ENCODE measurements around the gene KAT6B. TPM values are rescaled to one million over a fixed set of nuclear protein-coding genes. Genes with fewer than 3 reads are reported as not detected.

The KAT6B gene
- total RNA-seq, 1 experiment from 2014 or later, result 21.1 TPM

DNA sequence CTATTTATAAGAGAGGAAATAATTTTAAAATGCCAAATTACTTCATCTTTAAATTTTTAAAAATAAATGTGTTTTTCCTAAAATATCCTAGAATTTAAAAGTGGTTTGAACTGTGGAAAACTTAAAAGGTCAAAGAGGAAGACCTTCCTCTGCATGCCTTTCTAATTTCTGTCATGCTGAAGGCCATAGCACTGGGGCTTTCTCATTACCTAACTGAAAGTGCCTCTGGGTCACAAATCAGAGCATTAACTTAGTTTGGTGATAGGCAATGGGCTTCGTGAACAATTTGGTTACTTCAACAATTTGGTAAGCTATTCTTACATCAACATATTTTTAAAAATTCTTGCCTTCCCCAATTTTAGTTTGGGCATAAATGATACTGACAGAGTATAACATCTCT lies 184.8 kb downstream of the KAT6B start:
- H3K9me3 ChIP-seq (replicated peaks), result no peaks in the 10 kb centered on the region
- H3K4me1 ChIP-seq, result peaks cover 5% of the 10 kb centered on the region; the same call in 1 of the 2 replicates
- H3K27ac ChIP-seq, result no peak overlapping the region
- DNase-seq, result no peak
- H3K4me3 ChIP-seq, result no peak overlapping the region
- no peaks in the 10 kb centered on the region for H3K36me3 ChIP-seq
- H3K27me3 ChIP-seq, result no peaks in the 10 kb centered on the region

DNA sequence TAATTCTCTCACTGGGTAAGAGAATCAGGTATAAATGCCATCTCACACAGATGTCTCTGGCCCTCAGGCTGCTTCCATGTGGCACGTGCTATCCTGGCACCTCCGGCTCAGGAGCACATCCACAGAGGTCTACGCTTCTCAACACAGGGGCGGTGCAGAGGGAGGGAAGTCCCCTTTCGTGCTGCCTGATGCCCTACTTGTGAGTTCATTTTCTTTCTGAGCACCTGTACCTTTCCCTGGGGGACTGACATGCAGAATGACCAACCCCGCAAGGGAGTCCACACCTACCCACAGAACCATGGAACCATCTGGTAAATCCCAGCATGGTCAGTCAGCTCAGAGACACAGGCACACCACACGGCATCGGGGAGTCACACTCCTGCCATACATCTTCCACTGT lies 186.1 kb downstream of the KAT6B start:
- no peak overlapping the region for H3K4me3 ChIP-seq
- peaks cover 5% of the 10 kb centered on the region; the same call in 1 of the 2 replicates for H3K4me1 ChIP-seq
- H3K9me3 ChIP-seq (replicated peaks), result no peaks in the 10 kb centered on the region
- H3K36me3 ChIP-seq, result no peaks in the 10 kb centered on the region
- DNase-seq, result no peak
- H3K27ac ChIP-seq, result no peak overlapping the region
- H3K27me3 ChIP-seq, result no peaks in the 10 kb centered on the region

DNA sequence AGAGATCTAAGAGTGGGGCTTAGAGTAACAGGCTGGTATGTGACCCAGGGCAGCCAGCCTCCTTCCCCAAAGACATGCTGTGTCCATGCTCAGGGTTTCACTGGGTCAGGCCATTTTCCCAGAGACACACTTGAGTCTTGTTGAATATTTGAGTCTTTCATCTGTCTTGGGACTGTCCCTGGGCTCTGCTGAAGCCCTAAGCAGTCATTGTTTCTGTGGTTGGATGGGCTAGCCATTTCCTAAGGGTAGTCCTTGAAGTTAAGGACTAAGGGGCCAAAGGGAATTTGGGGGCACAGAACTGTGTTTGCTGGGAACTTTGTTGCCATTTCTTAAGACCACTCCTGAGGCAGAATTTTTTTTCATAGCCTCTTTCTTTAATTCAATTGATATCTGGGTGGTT lies 186.6 kb downstream of the KAT6B start:
- H3K4me1 ChIP-seq, result peaks cover 8% of the 10 kb centered on the region; the same call in 1 of the 2 replicates
- no peaks in the 10 kb centered on the region for H3K36me3 ChIP-seq
- H3K27me3 ChIP-seq, result no peaks in the 10 kb centered on the region
- H3K27ac ChIP-seq, result no peak overlapping the region
- no peak overlapping the region for H3K4me3 ChIP-seq
- H3K9me3 ChIP-seq (replicated peaks), result no peaks in the 10 kb centered on the region
- DNase-seq, result no peak

DNA sequence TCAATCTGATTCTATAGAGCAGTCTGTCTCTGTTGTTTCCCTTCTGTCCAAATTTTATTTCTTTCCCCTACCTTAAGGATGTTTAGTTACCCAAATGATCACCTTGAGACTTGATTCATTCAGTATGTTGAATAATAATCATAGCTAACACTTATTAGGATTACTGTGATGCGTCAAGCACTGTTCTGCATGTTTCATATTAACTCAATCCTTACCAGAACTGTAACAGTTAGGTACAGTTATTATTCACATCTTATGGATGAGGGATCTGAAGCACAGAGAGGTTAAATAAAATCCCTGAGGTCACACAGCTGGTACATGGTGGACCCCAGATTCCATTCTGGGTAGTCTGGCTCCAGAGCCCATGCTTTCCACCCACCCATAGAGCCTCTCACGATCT lies 187.1 kb downstream of the KAT6B start:
- H3K4me3 ChIP-seq, result no peak overlapping the region
- no peaks in the 10 kb centered on the region for H3K36me3 ChIP-seq
- H3K9me3 ChIP-seq (replicated peaks), result no peaks in the 10 kb centered on the region
- no peak for DNase-seq
- no peak overlapping the region for H3K27ac ChIP-seq
- no peaks in the 10 kb centered on the region for H3K27me3 ChIP-seq
- H3K4me1 ChIP-seq, result peaks cover 14% of the 10 kb centered on the region

DNA sequence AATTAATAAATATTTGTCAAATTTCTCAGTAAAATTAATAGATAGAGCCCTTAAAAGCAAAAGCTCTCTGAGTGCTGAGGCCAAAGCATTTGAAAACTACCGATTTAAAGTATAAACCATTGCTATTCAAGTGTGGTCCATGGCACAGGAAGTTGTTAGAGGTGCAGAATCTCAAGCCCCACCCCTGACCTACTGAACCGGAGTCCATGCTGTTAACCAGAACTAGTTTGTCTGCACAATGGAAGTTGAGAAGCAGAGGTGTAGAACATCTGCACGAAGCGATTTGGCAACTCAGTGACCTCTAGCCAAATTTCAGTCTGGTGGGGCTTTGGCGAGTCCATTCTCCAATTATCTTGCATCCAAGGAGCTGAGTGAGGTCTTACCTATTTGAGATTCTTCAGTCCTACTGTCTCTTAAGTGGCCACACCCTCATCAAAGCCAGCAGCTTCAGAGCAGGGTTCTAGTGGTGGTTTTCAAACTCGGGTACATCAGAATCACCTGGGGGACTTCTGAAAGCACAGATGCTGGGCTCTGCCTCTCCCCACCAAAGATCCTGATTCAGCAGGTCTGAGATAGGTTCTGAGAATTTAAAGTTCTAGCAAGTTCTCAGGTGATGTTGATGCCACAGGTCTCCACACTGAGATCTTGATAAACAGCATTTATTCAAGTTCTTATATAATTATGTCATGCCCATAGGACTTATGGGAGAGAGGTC lies 188.3 kb downstream of the KAT6B start:
- no peaks in the 10 kb centered on the region for H3K27me3 ChIP-seq
- no peaks in the 10 kb centered on the region for H3K36me3 ChIP-seq
- H3K27ac ChIP-seq, result no peak overlapping the region
- no peak overlapping the region for H3K4me3 ChIP-seq
- no peaks in the 10 kb centered on the region for H3K9me3 ChIP-seq (replicated peaks)
- peaks cover 21% of the 10 kb centered on the region for H3K4me1 ChIP-seq
- no peak for DNase-seq

DNA sequence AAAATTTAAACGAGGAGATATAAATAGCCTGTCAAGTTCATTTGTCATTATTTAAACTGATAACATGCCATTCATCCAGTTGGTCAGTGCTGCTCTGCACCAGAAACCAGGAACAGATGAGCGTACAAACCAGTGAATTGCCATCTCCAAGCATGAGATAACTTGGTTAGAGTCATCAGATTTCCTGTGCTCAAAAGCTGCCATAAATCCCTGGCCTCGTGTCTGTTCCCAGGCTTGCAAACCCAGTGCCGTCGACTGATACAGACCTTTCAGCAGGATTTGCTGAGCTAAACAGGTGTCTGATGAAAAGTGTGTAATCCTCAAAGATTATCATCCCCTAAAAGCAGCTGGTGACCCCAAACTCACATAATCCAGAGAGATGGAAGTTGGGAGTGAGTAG lies 189.0 kb downstream of the KAT6B start:
- Histone ChIP-seq H3K36me3 (no peaks in the 10 kb centered on the region), H3K4me3 (no peak overlapping the region), H3K9me3 (replicated peaks) (no peaks in the 10 kb centered on the region), H3K27ac (no peak overlapping the region), H3K4me1 (peaks cover 23% of the 10 kb centered on the region), H3K27me3 (no peaks in the 10 kb centered on the region)
- peak in 1 of 2 experiments; percentile 52 for DNase-seq

DNA sequence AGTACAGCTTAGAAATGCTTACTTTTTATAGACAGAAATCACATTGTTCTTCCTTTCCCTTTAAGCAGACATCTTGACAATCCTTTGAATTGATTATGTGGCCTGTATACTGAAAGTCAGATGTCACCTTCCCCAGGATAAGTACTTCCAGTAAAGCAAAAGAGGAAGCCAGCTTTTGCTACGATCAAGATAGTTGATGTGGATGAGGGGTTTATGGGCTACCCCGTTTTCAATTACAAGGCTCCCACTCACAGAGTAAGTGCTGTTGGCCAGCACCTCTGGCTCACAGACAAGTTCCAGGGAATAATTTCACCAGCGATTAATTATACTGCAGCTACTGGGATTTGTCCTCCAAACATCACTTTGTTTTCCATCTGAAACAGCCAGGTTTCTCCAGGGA lies 189.9 kb downstream of the KAT6B start:
- no peaks in the 10 kb centered on the region for H3K9me3 ChIP-seq (replicated peaks)
- peaks cover 23% of the 10 kb centered on the region for H3K4me1 ChIP-seq
- H3K27me3 ChIP-seq, result no peaks in the 10 kb centered on the region
- DNase-seq, result no peak
- no peak overlapping the region for H3K4me3 ChIP-seq
- H3K27ac ChIP-seq, result no peak overlapping the region
- peaks cover 4% of the 10 kb centered on the region; the same call in 1 of the 2 replicates for H3K36me3 ChIP-seq

DNA sequence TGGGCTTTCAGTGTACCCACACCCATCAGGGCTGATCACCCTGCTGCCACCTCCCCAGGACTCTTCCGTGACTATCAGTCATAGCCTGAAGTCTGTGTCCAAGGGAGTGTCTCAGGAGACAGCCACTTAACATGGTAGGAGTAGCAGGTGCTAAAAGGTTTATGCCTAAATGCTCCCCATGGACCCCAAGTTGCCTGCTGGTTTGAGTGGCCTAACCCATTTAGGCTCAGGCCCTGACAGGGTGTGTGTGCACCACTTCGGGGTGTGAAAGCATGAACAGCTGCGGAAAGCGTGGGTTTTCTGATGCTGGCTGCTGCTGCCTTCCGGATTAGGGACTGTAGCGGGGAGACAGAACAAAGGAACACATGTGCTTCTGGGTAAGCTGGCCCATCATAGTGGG lies 191.9 kb downstream of the KAT6B start:
- H3K4me1 ChIP-seq, result peaks cover 23% of the 10 kb centered on the region
- H3K27ac ChIP-seq, result peak overlapping the region; percentile 51
- no peaks in the 10 kb centered on the region for H3K27me3 ChIP-seq
- peak; percentile 64 to 82 for DNase-seq
- no peak overlapping the region for H3K4me3 ChIP-seq
- peaks cover 4% of the 10 kb centered on the region; the same call in 1 of the 2 replicates for H3K36me3 ChIP-seq
- H3K9me3 ChIP-seq (replicated peaks), result no peaks in the 10 kb centered on the region

DNA sequence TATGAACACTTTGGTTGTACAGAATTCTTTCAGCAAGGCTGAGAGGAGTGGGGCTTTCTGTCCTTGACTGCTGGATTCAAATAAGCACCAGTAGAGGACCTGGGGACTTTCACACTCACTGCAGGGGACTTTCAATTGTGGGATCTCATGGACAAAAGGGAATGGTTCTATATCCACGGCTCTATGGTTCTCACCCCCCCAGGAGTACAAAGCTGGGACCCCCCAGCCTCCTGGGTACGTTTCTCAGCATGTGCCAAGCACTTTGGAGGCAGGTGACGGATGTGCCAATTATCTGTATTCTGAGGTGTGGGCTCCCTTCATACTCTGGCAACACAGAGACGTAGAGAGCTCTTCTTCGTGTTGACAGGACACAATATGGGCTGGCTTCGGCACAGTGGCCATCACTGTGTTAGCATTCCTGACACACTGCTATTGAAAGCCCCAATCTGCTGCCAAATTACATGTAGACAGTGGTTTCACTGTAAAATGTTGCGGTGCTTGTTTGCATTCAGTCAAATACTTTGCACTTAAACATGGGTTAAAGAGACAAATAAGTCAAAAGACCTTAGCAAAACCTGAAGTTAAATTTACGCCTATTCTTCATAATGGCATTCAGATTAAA lies 192.4 kb downstream of the KAT6B start:
- Histone ChIP-seq H3K9me3 (replicated peaks) (no peaks in the 10 kb centered on the region), H3K4me1 (peaks cover 23% of the 10 kb centered on the region), H3K36me3 (peaks cover 4% of the 10 kb centered on the region; the same call in 1 of the 2 replicates), H3K27me3 (no peaks in the 10 kb centered on the region), H3K27ac (peak overlapping the region; percentile 51), H3K4me3 (no peak overlapping the region)
- no peak for DNase-seq

DNA sequence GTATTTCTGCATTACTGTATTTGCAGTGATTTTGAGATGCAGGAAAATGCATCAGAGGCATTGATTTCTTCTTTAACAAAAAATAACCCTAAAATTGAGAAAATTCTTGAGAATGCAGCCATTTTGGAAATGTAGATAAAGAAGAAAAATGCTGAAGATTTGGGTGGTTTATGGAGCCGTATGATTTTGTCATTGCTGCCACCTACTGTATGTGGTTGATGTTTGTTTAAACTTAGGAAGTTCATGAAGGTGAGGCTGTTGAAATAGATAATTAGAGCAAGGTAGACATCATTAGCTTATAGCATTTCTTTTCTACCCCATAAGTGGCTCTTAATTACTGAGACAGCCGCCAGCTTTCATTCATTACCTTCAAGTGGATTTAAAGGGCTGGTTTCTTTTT lies 193.0 kb downstream of the KAT6B start:
- peaks cover 23% of the 10 kb centered on the region for H3K4me1 ChIP-seq
- H3K9me3 ChIP-seq (replicated peaks), result no peaks in the 10 kb centered on the region
- peaks cover 4% of the 10 kb centered on the region; the same call in 1 of the 2 replicates for H3K36me3 ChIP-seq
- DNase-seq, result peak in 1 of 2 experiments; percentile 45
- H3K27ac ChIP-seq, result no peak overlapping the region
- no peaks in the 10 kb centered on the region for H3K27me3 ChIP-seq
- no peak overlapping the region for H3K4me3 ChIP-seq

DNA sequence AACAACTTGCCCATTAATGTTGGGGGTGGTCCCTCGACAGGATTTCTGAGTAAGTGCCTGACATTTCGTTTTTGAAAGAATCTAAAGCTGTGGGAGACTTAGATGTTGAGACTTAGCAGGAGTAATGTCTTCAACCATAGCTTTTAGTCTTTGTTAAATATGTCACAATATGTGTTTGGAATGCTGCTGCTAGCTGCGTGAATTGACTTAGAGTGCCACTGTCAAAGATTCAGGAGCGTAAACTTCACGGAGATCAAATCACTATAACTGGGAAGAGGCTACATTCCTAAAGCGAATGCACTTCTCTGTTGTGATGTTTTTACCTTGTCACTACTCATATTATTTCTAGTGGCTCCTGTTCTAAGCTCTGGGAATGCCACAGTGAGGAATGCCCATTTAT lies 193.8 kb downstream of the KAT6B start:
- H3K27me3 ChIP-seq, result no peaks in the 10 kb centered on the region
- no peak for DNase-seq
- peaks cover 4% of the 10 kb centered on the region; the same call in 1 of the 2 replicates for H3K36me3 ChIP-seq
- H3K27ac ChIP-seq, result no peak overlapping the region
- peaks cover 21% of the 10 kb centered on the region for H3K4me1 ChIP-seq
- no peaks in the 10 kb centered on the region for H3K9me3 ChIP-seq (replicated peaks)
- H3K4me3 ChIP-seq, result no peak overlapping the region

DNA sequence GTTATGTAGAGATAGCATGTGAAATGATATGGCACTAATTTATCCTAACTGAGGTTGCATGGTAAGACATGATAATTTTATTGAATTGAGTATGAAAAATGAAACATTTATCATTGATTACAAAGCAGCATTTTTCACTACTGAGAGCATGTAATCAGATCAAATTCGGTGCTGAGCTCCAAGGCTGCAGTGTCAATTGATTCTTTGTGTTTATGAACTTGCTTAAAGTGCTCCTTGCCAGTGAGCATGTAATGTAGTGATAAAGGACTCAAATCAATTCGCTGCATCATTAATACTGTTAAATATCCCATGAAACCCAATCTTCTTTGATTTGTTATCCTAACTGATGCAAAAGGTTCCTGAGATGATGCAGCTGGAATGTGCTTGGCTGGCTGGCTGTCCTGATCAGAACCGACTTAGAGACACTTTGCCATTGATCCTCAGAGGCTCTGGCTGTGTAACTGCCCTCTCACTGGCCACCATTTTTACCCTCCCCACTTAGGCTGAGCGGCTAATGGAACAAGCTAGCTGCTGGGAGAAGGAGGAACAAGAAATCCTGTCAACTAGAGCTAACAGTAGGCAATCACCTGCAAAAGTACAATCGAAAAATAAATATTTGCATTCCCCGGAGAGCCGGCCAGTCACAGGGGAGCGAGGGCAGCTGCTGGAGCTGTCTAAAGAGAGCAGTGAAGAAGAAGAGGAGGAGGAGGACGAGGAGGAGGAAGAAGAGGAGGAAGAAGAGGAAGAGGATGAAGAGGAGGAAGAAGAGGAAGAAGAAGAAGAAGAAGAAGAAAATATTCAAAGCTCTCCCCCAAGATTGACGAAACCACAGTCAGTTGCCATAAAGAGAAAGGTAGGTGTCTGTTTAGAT lies 195.2 kb downstream of the KAT6B start:
- Histone ChIP-seq H3K9me3 (replicated peaks) (no peaks in the 10 kb centered on the region), H3K27ac (no peak overlapping the region), H3K27me3 (no peaks in the 10 kb centered on the region), H3K4me3 (no peak overlapping the region), H3K4me1 (peaks cover 18% of the 10 kb centered on the region), H3K36me3 (peaks cover 4% of the 10 kb centered on the region; the same call in 1 of the 2 replicates)
- DNase-seq, result no peak

DNA sequence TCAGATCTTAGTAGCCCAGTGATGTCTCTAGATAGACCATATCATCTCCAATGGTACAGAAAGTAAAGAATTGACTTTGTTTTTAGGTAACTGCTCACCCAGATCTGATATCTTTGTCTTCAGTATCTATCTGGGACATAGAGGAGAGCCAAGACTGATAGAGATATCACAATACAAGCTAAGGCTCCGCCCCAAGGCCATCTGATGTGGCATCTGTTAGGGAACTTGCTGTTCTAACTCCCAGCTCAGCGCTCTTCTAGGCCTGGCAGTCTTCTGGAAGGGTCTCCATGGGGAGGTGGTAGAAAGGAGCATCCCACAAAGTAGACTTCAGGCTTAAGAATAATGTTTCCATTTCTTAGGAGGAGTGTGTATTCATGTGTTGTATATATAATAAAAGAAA lies 196.7 kb downstream of the KAT6B start:
- Histone ChIP-seq H3K9me3 (replicated peaks) (no peaks in the 10 kb centered on the region), H3K27ac (no peak overlapping the region), H3K36me3 (peaks cover 4% of the 10 kb centered on the region; the same call in 1 of the 2 replicates), H3K4me3 (no peak overlapping the region), H3K27me3 (no peaks in the 10 kb centered on the region), H3K4me1 (peaks cover 14% of the 10 kb centered on the region)
- DNase-seq, result no peak

DNA sequence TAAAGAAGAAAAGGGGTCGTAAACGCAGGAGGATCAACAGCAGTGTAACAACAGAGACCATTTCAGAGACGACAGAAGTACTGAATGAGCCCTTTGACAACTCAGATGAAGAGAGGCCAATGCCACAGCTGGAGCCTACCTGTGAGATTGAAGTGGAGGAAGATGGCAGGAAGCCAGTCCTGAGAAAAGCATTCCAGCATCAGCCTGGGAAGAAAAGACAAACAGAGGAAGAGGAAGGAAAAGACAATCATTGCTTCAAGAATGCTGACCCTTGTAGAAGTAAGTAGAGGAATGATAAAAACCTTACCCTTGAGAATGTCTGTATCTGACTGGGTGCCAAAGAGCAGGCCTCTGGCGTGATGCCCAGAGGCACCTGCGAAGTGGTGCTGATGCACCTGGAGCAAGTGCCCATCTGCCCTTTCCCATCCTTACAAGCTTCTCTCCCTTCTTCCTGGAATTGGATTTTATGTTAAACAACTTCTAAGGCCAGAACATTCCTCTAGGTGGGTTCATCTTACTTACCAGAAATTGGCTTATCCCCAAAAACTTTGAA lies 198.6 kb downstream of the KAT6B start:
- DNase-seq, result no peak
- no peaks in the 10 kb centered on the region for H3K9me3 ChIP-seq (replicated peaks)
- H3K4me1 ChIP-seq, result peaks cover 4% of the 10 kb centered on the region
- H3K4me3 ChIP-seq, result no peak overlapping the region
- H3K27me3 ChIP-seq, result no peaks in the 10 kb centered on the region
- H3K36me3 ChIP-seq, result peaks cover 4% of the 10 kb centered on the region; the same call in 1 of the 2 replicates
- H3K27ac ChIP-seq, result no peak overlapping the region
